K562 (cell line): ENCODE data around the gene MYO3B. TPM values are rescaled to one million over a fixed set of nuclear protein-coding genes. Genes with fewer than 3 reads are reported as not detected.

Experiments
- ATAC-seq: fragments of 200-7000 bp; cut with Tn5 transposase; 3 replicates; pipeline ENCODE4 v1.9.1; 2020; ENCODE audit warnings: moderate library complexity
- BruUV-seq: library from RNA; stranded (reverse); fragments of 400-500 nt; replicated peaks from 2 replicates; lab custom pipeline; 2021; lab: Mats Ljungman, UMichigan
- CTCF ChIA-PET: fragments of 300-600 bp; formaldehyde crosslinking; extraction: SDS; loops from one replicate; lab custom pipeline; 2021; ENCODE audit warnings: low intra/inter-chr PET ratio; lab: Yijun Ruan, JAX
- POLR2A ChIA-PET: fragments of 300-600, 350-650 bp; sonication (Branson Sonifier 250); formaldehyde crosslinking; extraction: SDS; loops from one replicate; lab custom pipeline; 2021; ENCODE audit warnings: antibody characterized with exemption, inconsistent platforms; lab: Yijun Ruan, JAX
- DNase-seq, 4 experiments: peaks; one replicate each; pipeline versions ENCODE4 v3.0.0 to v3.0.0-alpha.2; 2011 to 2018; ENCODE audit warnings: low spot score in 3 of 4, mixed read lengths in 3 of 4; ENCODE audit errors: extremely low read depth in 1 of 4
- FAIRE-seq: peaks from 2 replicates; lab custom pipeline; 2011; peaks lifted over from hg19 to GRCh38; lab: Jason Lieb, UNC
- H2AFZ ChIP-seq: 2 replicates; pipeline ENCODE4 v1.6.0; 2011; ENCODE audit warnings: low read depth, low read length, control low read depth, inconsistent platforms
- H3K27ac ChIP-seq: fragments of 200-600 bp; 3 replicates; pipeline ENCODE4 v1.8.0; 2011; ENCODE audit warnings: low read depth, mild to moderate bottlenecking, control low read depth, inconsistent platforms, low read length, moderate library complexity, mixed read lengths; ENCODE audit errors: extremely low read depth
- H3K27me3 ChIP-seq, 2 experiments: fragments of 300-600 bp in 1 of 2; 2 replicates in 1 of 2; 3 replicates in 1 of 2; pipeline versions ENCODE4 v1.6.0 to v1.8.0; 2011; ENCODE audit warnings: inconsistent platforms in 2 of 2, low read length in 2 of 2, mild to moderate bottlenecking in 1 of 2, mixed read lengths in 1 of 2, moderate library complexity in 1 of 2; ENCODE audit not compliant: control insufficient read depth in 2 of 2, insufficient read depth in 2 of 2
- H3K36me3 ChIP-seq: fragments of 300-600 bp; 3 replicates; pipeline ENCODE4 v1.8.0; 2011; ENCODE audit warnings: mild to moderate bottlenecking, low read length, inconsistent platforms; ENCODE audit not compliant: control insufficient read depth, insufficient read depth
- H3K4me1 ChIP-seq, 2 experiments: fragments of 200-600 bp in 1 of 2; replicated peaks in 1 of 2; 2 replicates in 1 of 2; 3 replicates in 1 of 2; pipeline versions ENCODE4 v1.5.1 to v1.8.0; 2011; ENCODE audit warnings: inconsistent platforms in 2 of 2, low read length in 2 of 2, mild to moderate bottlenecking in 1 of 2, mixed read lengths in 1 of 2, moderate library complexity in 1 of 2; ENCODE audit not compliant: control insufficient read depth in 2 of 2, insufficient read depth in 2 of 2
- H3K4me2 ChIP-seq: 2 replicates; pipeline ENCODE4 v1.6.1; 2011; ENCODE audit warnings: low read length, control low read depth, inconsistent platforms, mixed read lengths; ENCODE audit not compliant: insufficient read depth
- H3K4me3 ChIP-seq: fragments of 200-600 bp; sonication (generic), shearing (Covaris generic); 2 replicates; pipeline ENCODE4 v1.5.1; 2016; ENCODE audit warnings: control low read depth, inconsistent platforms
- H3K79me2 ChIP-seq: fragments of 200-600 bp; 3 replicates; pipeline ENCODE4 v1.8.0; 2011; ENCODE audit warnings: low read length, inconsistent platforms; ENCODE audit not compliant: control insufficient read depth, insufficient read depth
- H3K9ac ChIP-seq, 2 experiments: 2 replicates each; pipeline versions ENCODE4 v1.6.0 to v1.6.1; 2011; ENCODE audit warnings: low read depth in 2 of 2, low read length in 2 of 2, control low read depth in 1 of 2, inconsistent platforms in 1 of 2, mild to moderate bottlenecking in 1 of 2, mixed read lengths in 1 of 2; ENCODE audit not compliant: insufficient read depth in 1 of 2
- H3K9me1 ChIP-seq: one replicate; pipeline ENCODE4 v1.6.0; 2011; ENCODE audit warnings: inconsistent platforms, mild to moderate bottlenecking, low read length, moderate library complexity; ENCODE audit not compliant: control insufficient read depth, insufficient read depth
- H3K9me3 ChIP-seq: replicated peaks from 2 replicates; pipeline ENCODE4 v1.5.1; 2011; ENCODE audit warnings: low read depth, low read length, inconsistent platforms; ENCODE audit not compliant: control insufficient read depth, insufficient read depth
- H4K20me1 ChIP-seq: replicated peaks from 2 replicates; pipeline ENCODE4 v1.6.1; 2011; ENCODE audit warnings: low read length, inconsistent platforms, mixed read lengths; ENCODE audit not compliant: control insufficient read depth, insufficient read depth
- FOS ChIP-seq: IDR thresholded peaks from 3 replicates; pipeline ENCODE4 v1.6.1; 2011; ENCODE audit not compliant: insufficient read length; ENCODE audit errors: extremely low read depth
- FOXJ3 ChIP-seq: sonication (generic); formaldehyde crosslinking; IDR thresholded peaks from 2 replicates; pipeline ENCODE4 v1.4.0; 2020; ENCODE audit warnings: mild to moderate bottlenecking, missing genetic modification reagents
- KDM4B ChIP-seq, 2 experiments: fragments of 450-650 bp in 1 of 2; sonication (generic) in 1 of 2; IDR thresholded peaks; 2 replicates each; pipeline ENCODE4 v1.6.1; 2016 to 2017; ENCODE audit warnings: borderline replicate concordance in 2 of 2, antibody characterized with exemption in 1 of 2, low read depth in 1 of 2, mild to moderate bottlenecking in 1 of 2
- L3MBTL2 ChIP-seq: fragments of 450-650 bp; IDR thresholded peaks from 2 replicates; pipeline ENCODE4 v1.6.1; 2016; ENCODE audit warnings: mild to moderate bottlenecking, moderate library complexity
- LCOR ChIP-seq: sonication (generic); formaldehyde crosslinking; IDR thresholded peaks from 2 replicates; pipeline ENCODE4 v1.8.0; 2022; ENCODE audit warnings: mild to moderate bottlenecking, missing genetic modification reagents
- POLR2G ChIP-seq: fragments of 200-400 bp; formaldehyde crosslinking; IDR thresholded peaks from 2 replicates; pipeline ENCODE4 v1.6.1; 2017; ENCODE audit warnings: low read depth, mild to moderate bottlenecking, antibody characterized with exemption, low read length, moderate library complexity
- ZEB2 ChIP-seq: fragments of 450-650 bp; IDR thresholded peaks from 2 replicates; pipeline ENCODE4 v1.6.1; 2016
- WGBS: fragments of 100-300 bp; shearing (Covaris generic); methylation state at CpG from one replicate; pipeline ENCODE4 v1.1.6; 2016; ENCODE audit warnings: low coverage, mixed read lengths; ENCODE audit not compliant: insufficient coverage; ENCODE audit errors: missing lambda C conversion rate; 5-methylcytosine and 5-hydroxymethylcytosine counted together
- in situ Hi-C: fragments of 300-500 bp; cut with MboI; formaldehyde crosslinking; loops from 4 replicates; pipeline ENCODE4 v1.15.0; 2018; ENCODE audit warnings: inconsistent platforms, mixed read lengths
- intact Hi-C: fragments of 100-400 bp; cut with micrococcal nuclease; formaldehyde crosslinking; loops from 2 replicates; pipeline ENCODE4 v1.14.2; 2022
- polyA plus RNA-seq, 8 experiments: library from polyadenylated mRNA; depleted of rRNA in 4 of 8; stranded (reverse) in 5 of 8; unstranded in 3 of 8; fragments of >200 nt; fragmentation: Nextera tagmentation in 2 of 8; fragmentation: Illumina TruSeq in 1 of 8; extraction: Ambion mirVana in 2 of 8; extraction: Trizol in 1 of 8; gene quantifications; 2 replicates each; pipeline versions ENCODE4 v1.2.1 to v1.2.3, GENCODE V29; 2011 to 2014; ENCODE audit warnings: inconsistent platforms in 1 of 8, missing spikeins in 1 of 8
- total RNA-seq, 7 experiments: library from RNA; depleted of rRNA in 6 of 7; stranded (reverse); fragments of >200 nt in 6 of 7; fragmentation: Illumina TruSeq in 2 of 7; extraction: Trizol in 2 of 7; gene quantifications; 2 replicates each; pipeline versions ENCODE4 v1.2.1 to v1.2.3, GENCODE V29; 2011 to 2021; ENCODE audit warnings: low replicate concordance in 1 of 7
- TF ChIP-seq, protein P1 (sequence below): conservative IDR thresholded peaks from 2 replicates; pipeline ENCODE4 v1.6.1; 2011; ENCODE audit warnings: low read depth, mild to moderate bottlenecking, low read length; ENCODE audit not compliant: control insufficient read depth
- TF ChIP-seq, protein P2 (sequence below): fragments of 250-450 bp; sonication (Bioruptor Pico); IDR thresholded peaks from 2 replicates; pipeline ENCODE4 v1.8.0; 2022; ENCODE audit warnings: inconsistent platforms

The MYO3B gene
- total and polyA plus RNA-seq, 9 of the 15 experiments (the other 6 are each of a cell fraction or from before 2014, with no cell fraction given): 2.7 to 6.5 (median 3.6) TPM

GRCh38 chr2:170180031-170180566, 2.2 kb downstream of the MYO3B start (continued):
- no peak for TF ChIP-seq LCOR (CRISPR knock-in tag)
- TF ChIP-seq, protein P1, sequence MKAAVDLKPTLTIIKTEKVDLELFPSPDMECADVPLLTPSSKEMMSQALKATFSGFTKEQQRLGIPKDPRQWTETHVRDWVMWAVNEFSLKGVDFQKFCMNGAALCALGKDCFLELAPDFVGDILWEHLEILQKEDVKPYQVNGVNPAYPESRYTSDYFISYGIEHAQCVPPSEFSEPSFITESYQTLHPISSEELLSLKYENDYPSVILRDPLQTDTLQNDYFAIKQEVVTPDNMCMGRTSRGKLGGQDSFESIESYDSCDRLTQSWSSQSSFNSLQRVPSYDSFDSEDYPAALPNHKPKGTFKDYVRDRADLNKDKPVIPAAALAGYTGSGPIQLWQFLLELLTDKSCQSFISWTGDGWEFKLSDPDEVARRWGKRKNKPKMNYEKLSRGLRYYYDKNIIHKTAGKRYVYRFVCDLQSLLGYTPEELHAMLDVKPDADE: no peak
- no peak for TF ChIP-seq ZEB2
- no peak for TF ChIP-seq POLR2G
- TF ChIP-seq KDM4B (IDR thresholded peaks at IDR 0.05; ENCODE audit: borderline replicate concordance in 2 of 2, low read depth in 1 of 2): no peak
- TF ChIP-seq L3MBTL2: no peak
- no peak for TF ChIP-seq FOS
- TF ChIP-seq, all 486 proteins: peak for 0

- WGBS: 84% methylated on average over 5 of the region's 5 CpGs
- in situ Hi-C loops: no loop called here
- H3K9me1 ChIP-seq: no peaks in the 10 kb centered on the region
- ChIA-PET POLR2A (interaction anchor here (1.6 kb wide), 1 partner anchor 19 kb away, joined by 3 read pairs; no protein-coding TSS in a partner anchor), CTCF (no interaction called here)
- no TSS peak for BruUV-seq
- H2AFZ ChIP-seq: no peak overlapping the region
- H3K9me3 ChIP-seq: no peaks in the 10 kb centered on the region
- H3K27me3 ChIP-seq: no peaks in the 10 kb centered on the region
- no peak overlapping the region for H3K4me3 ChIP-seq
- no peak overlapping the region for H3K9ac ChIP-seq
- H3K79me2 ChIP-seq: no peaks in the 10 kb centered on the region
- intact Hi-C loops: no loop called here
- TF ChIP-seq, protein P2, sequence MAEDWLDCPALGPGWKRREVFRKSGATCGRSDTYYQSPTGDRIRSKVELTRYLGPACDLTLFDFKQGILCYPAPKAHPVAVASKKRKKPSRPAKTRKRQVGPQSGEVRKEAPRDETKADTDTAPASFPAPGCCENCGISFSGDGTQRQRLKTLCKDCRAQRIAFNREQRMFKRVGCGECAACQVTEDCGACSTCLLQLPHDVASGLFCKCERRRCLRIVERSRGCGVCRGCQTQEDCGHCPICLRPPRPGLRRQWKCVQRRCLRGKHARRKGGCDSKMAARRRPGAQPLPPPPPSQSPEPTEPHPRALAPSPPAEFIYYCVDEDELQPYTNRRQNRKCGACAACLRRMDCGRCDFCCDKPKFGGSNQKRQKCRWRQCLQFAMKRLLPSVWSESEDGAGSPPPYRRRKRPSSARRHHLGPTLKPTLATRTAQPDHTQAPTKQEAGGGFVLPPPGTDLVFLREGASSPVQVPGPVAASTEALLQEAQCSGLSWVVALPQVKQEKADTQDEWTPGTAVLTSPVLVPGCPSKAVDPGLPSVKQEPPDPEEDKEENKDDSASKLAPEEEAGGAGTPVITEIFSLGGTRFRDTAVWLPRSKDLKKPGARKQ (CRISPR knock-in tag): 0 out of 2 replicates have a peak, but pooled peaks have one; percentile 23
- no peak for TF ChIP-seq FOXJ3 (CRISPR knock-in tag)
- DNase-seq (no peak), FAIRE-seq (no peak), ATAC-seq (no peak)
- no peaks in the 10 kb centered on the region for H4K20me1 ChIP-seq
- H3K4me1 ChIP-seq: no peaks in the 10 kb centered on the region
- H3K27ac ChIP-seq: no peak overlapping the region
- no peaks in the 10 kb centered on the region for H3K36me3 ChIP-seq
- no peak overlapping the region for H3K4me2 ChIP-seq
Observed at GRCh38 chr2:170181602-170182001, 3.7 kb downstream of the MYO3B start.
